Keratinocyte (primary cell): ENCODE results near the gene CATSPERE. TPM values are rescaled to one million over a fixed set of nuclear protein-coding genes. Genes with fewer than 3 reads are reported as not detected.

Experiments
- DNase-seq: peaks from one replicate; pipeline ENCODE4 v3.0.0-alpha.2; 2011; ENCODE audit warnings: low read depth, missing footprints, low spot score
- FAIRE-seq: peaks from 2 replicates; lab custom pipeline; 2011; peaks lifted over from hg19 to GRCh38; lab: Jason Lieb, UNC
- H2AFZ ChIP-seq: 2 replicates; pipeline ENCODE4 v1.6.0; 2012; ENCODE audit warnings: low read length, control low read depth, inconsistent platforms; ENCODE audit not compliant: control insufficient read depth
- H3K27ac ChIP-seq: 2 replicates; pipeline ENCODE4 v1.5.1; 2011; ENCODE audit warnings: low read length; ENCODE audit not compliant: control insufficient read depth, insufficient read depth
- H3K27me3 ChIP-seq: 3 replicates; pipeline ENCODE4 v1.6.0; 2011; ENCODE audit warnings: low read length; ENCODE audit not compliant: control insufficient read depth, insufficient read depth; ENCODE audit errors: extremely low read depth
- H3K36me3 ChIP-seq, 2 experiments: 2 replicates in 1 of 2; 3 replicates in 1 of 2; pipeline ENCODE4 v1.5.1; 2011; ENCODE audit warnings: low read length in 2 of 2, mild to moderate bottlenecking in 1 of 2; ENCODE audit not compliant: control insufficient read depth in 2 of 2, insufficient read depth in 2 of 2; ENCODE audit errors: extremely low read depth in 1 of 2
- H3K4me1 ChIP-seq: 3 replicates; pipeline ENCODE4 v1.5.1; 2011; ENCODE audit warnings: low read length; ENCODE audit not compliant: control insufficient read depth, insufficient read depth; ENCODE audit errors: extremely low read depth
- H3K4me2 ChIP-seq: 3 replicates; pipeline ENCODE4 v1.6.0; 2011; ENCODE audit warnings: low read depth, low read length; ENCODE audit not compliant: control insufficient read depth, insufficient read depth; ENCODE audit errors: extremely low read depth
- H3K4me3 ChIP-seq, 3 experiments: fragments of 200-600 bp in 1 of 3; sonication (generic) in 1 of 3; 2 replicates in 2 of 3; 3 replicates in 1 of 3; pipeline ENCODE4 v1.5.1; 2011 to 2016; ENCODE audit warnings: low read length in 3 of 3, mild to moderate bottlenecking in 3 of 3, control low read depth in 2 of 3, inconsistent platforms in 1 of 3, low read depth in 1 of 3, mixed read lengths in 1 of 3, mixed run types in 1 of 3, moderate library complexity in 1 of 3; ENCODE audit not compliant: control insufficient read depth in 2 of 3, insufficient read depth in 2 of 3; ENCODE audit errors: extremely low read depth in 1 of 3
- H3K79me2 ChIP-seq: 2 replicates; pipeline ENCODE4 v1.6.0; 2012; ENCODE audit warnings: low read length; ENCODE audit not compliant: control insufficient read depth, insufficient read depth
- H3K9ac ChIP-seq: 3 replicates; pipeline ENCODE4 v1.6.0; 2011; ENCODE audit warnings: low read length; ENCODE audit not compliant: control insufficient read depth, insufficient read depth; ENCODE audit errors: extremely low read depth
- H3K9me1 ChIP-seq: 3 replicates; pipeline ENCODE4 v1.6.0; 2011; ENCODE audit warnings: low read length; ENCODE audit not compliant: control insufficient read depth, insufficient read depth; ENCODE audit errors: extremely low read depth
- H3K9me3 ChIP-seq: 2 replicates; pipeline ENCODE4 v1.5.1; 2012; ENCODE audit warnings: low read depth, low read length; ENCODE audit not compliant: control insufficient read depth
- H4K20me1 ChIP-seq: 3 replicates; pipeline ENCODE4 v1.6.0; 2011; ENCODE audit warnings: low read length; ENCODE audit not compliant: control insufficient read depth, insufficient read depth; ENCODE audit errors: extremely low read depth
- EZH2 ChIP-seq: IDR thresholded peaks from one replicate; pipeline ENCODE4 v1.6.1; 2012; ENCODE audit warnings: inconsistent platforms, mild to moderate bottlenecking, low read length, moderate library complexity
- dilution Hi-C: fragments of 300-500 bp; cut with MboI; formaldehyde crosslinking; loops from one replicate; pipeline ENCODE4 v1.7.0; 2020; ENCODE audit warnings: low sequenced_read_pairs; ENCODE audit not compliant: extremely low pct_ligation_motif_present
- polyA plus RNA-seq, 5 experiments: library from polyadenylated mRNA; depleted of rRNA in 3 of 5; stranded (reverse) in 3 of 5; stranded (forward) in 1 of 5; unstranded in 1 of 5; fragments of >200 nt; gene quantifications; 1 replicate in 1 of 5; 2 replicates in 3 of 5; 3 replicates in 1 of 5; pipeline versions ENCODE4 v1.2.1 to v1.2.3, GENCODE V29; 2011 to 2012; ENCODE audit warnings: missing spikeins in 2 of 5, low read depth in 1 of 5, low replicate concordance in 1 of 5
- TF ChIP-seq, protein P1 (sequence below), 3 experiments: IDR thresholded peaks in 1 of 3; conservative IDR thresholded peaks in 1 of 3; optimal IDR thresholded peaks in 1 of 3; 2 replicates in 2 of 3; 3 replicates in 1 of 3; pipeline versions ENCODE3 to v1.5.1; 2011; ENCODE audit warnings: low read length in 3 of 3, mild to moderate bottlenecking in 3 of 3, moderate library complexity in 2 of 3, control low read depth in 1 of 3, inconsistent platforms in 1 of 3; ENCODE audit not compliant: insufficient read depth in 2 of 3; ENCODE audit errors: extremely low read depth in 1 of 3

Gene CATSPERE
- polyA plus RNA-seq, 1 donor (not counting 4 experiments of a cell fraction or from before 2014, with no cell fraction given), result 0.42 TPM

GRCh38 chr1:244583358-244583982 lies 122.4 kb downstream of the CATSPERE start:
- Histone ChIP-seq H3K4me2 (no peak overlapping the region), H3K4me3 (no peak overlapping the region), H3K9me1 (no peaks in the 10 kb centered on the region), H3K36me3 (no peaks in the 10 kb centered on the region), H3K4me1 (no peaks in the 10 kb centered on the region), H3K27me3 (no peaks in the 10 kb centered on the region), H3K9me3 (no peaks in the 10 kb centered on the region), H3K27ac (no peak overlapping the region), H2AFZ (no peak overlapping the region), H4K20me1 (no peaks in the 10 kb centered on the region), H3K79me2 (no peaks in the 10 kb centered on the region), H3K9ac (no peak overlapping the region)
- TF ChIP-seq, protein P1, sequence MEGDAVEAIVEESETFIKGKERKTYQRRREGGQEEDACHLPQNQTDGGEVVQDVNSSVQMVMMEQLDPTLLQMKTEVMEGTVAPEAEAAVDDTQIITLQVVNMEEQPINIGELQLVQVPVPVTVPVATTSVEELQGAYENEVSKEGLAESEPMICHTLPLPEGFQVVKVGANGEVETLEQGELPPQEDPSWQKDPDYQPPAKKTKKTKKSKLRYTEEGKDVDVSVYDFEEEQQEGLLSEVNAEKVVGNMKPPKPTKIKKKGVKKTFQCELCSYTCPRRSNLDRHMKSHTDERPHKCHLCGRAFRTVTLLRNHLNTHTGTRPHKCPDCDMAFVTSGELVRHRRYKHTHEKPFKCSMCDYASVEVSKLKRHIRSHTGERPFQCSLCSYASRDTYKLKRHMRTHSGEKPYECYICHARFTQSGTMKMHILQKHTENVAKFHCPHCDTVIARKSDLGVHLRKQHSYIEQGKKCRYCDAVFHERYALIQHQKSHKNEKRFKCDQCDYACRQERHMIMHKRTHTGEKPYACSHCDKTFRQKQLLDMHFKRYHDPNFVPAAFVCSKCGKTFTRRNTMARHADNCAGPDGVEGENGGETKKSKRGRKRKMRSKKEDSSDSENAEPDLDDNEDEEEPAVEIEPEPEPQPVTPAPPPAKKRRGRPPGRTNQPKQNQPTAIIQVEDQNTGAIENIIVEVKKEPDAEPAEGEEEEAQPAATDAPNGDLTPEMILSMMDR (optimal IDR thresholded peaks at IDR 0.05 in 1 of 3, IDR thresholded peaks at IDR 0.05 in 1 of 3, conservative IDR thresholded peaks at IDR 0.05 in 1 of 3; ENCODE audit: extremely low read depth in 1 of 3, insufficient read depth in 2 of 3, low read length in 3 of 3), result no peak
- TF ChIP-seq EZH2, result no peak
- FAIRE-seq, result no peak
- no peak for DNase-seq
- dilution Hi-C loops, result no loop called here

GRCh38 chr1:244585867-244586266 lies 124.8 kb downstream of the CATSPERE start:
- dilution Hi-C loops, result no loop called here
- no peak for TF ChIP-seq EZH2
- TF ChIP-seq, protein P1 (optimal IDR thresholded peaks at IDR 0.05 in 1 of 3, IDR thresholded peaks at IDR 0.05 in 1 of 3, conservative IDR thresholded peaks at IDR 0.05 in 1 of 3; ENCODE audit: extremely low read depth in 1 of 3, insufficient read depth in 2 of 3, low read length in 3 of 3), result no peak

More at GRCh38 chr1:244585867-244586266, 124.8 kb downstream of the CATSPERE start:
- Histone ChIP-seq H3K4me2 (no peak overlapping the region), H3K79me2 (no peaks in the 10 kb centered on the region), H3K36me3 (no peaks in the 10 kb centered on the region), H3K4me1 (no peaks in the 10 kb centered on the region), H3K9me3 (no peaks in the 10 kb centered on the region), H2AFZ (no peak overlapping the region), H3K9me1 (no peaks in the 10 kb centered on the region), H3K27me3 (no peaks in the 10 kb centered on the region), H3K4me3 (no peak overlapping the region), H3K27ac (no peak overlapping the region), H4K20me1 (no peaks in the 10 kb centered on the region), H3K9ac (no peak overlapping the region)
- DNase-seq (no peak), FAIRE-seq (no peak)
